Osteoblast (primary cell): Measurements from ENCODE around the gene SNX1. TPM values are rescaled to one million over a fixed set of nuclear protein-coding genes. Genes with fewer than 3 reads are reported as not detected.

Source experiments
- DNase-seq: peaks from one replicate; pipeline ENCODE4 v3.0.0; 2011; ENCODE audit warnings: low spot score, mixed read lengths; ENCODE audit not compliant: insufficient read length; ENCODE audit errors: missing footprints
- H2AFZ ChIP-seq: 2 replicates; pipeline ENCODE4 v1.6.0; 2011; ENCODE audit warnings: mild to moderate bottlenecking, low read length
- H3K27ac ChIP-seq: 2 replicates; pipeline ENCODE4 v1.5.1; 2011; ENCODE audit warnings: mild to moderate bottlenecking, low read depth, low read length, moderate library complexity
- H3K27me3 ChIP-seq: 2 replicates; pipeline ENCODE4 v1.6.0; 2012; ENCODE audit warnings: mild to moderate bottlenecking, control low read depth, inconsistent platforms, low read length, moderate library complexity; ENCODE audit not compliant: insufficient read depth
- H3K36me3 ChIP-seq: 2 replicates; pipeline ENCODE4 v1.5.1; 2011; ENCODE audit warnings: mild to moderate bottlenecking, low read length, control low read depth, moderate library complexity; ENCODE audit not compliant: insufficient read depth
- H3K4me1 ChIP-seq: 2 replicates; pipeline ENCODE4 v1.5.1; 2011; ENCODE audit warnings: mild to moderate bottlenecking, low read length, control low read depth, moderate library complexity; ENCODE audit not compliant: insufficient read depth
- H3K4me2 ChIP-seq: 2 replicates; pipeline ENCODE4 v1.6.0; 2011; ENCODE audit warnings: mild to moderate bottlenecking, low read length; ENCODE audit not compliant: insufficient read depth
- H3K4me3 ChIP-seq: fragments of 200-600 bp; sonication (generic); 3 replicates; pipeline ENCODE4 v1.5.1; 2012; ENCODE audit warnings: mild to moderate bottlenecking, low read length, inconsistent platforms; ENCODE audit not compliant: insufficient read depth
- H3K79me2 ChIP-seq: 2 replicates; pipeline ENCODE4 v1.6.0; 2012; ENCODE audit warnings: mild to moderate bottlenecking, low read length, control low read depth, inconsistent platforms; ENCODE audit not compliant: insufficient read depth
- H3K9me3 ChIP-seq: 2 replicates; pipeline ENCODE4 v1.5.1; 2011; ENCODE audit warnings: low read depth, low read length, control low read depth
- H4K20me1 ChIP-seq: 2 replicates; pipeline ENCODE4 v1.6.0; 2012; ENCODE audit warnings: mild to moderate bottlenecking, low read length, control low read depth; ENCODE audit not compliant: insufficient read depth
- total RNA-seq: library from RNA; depleted of rRNA; stranded (reverse); fragments of >200 nt; gene quantifications from 2 replicates; pipeline ENCODE4 v1.2.3, GENCODE V29; 2012
- TF ChIP-seq, protein P1 (sequence below): IDR thresholded peaks from 2 replicates; pipeline ENCODE4 v1.5.1; 2011; ENCODE audit warnings: mild to moderate bottlenecking, low read depth, low read length, moderate library complexity; ENCODE audit errors: extremely low read depth

Gene SNX1
- total RNA-seq, 1 donor: 51.0 TPM

DNA sequence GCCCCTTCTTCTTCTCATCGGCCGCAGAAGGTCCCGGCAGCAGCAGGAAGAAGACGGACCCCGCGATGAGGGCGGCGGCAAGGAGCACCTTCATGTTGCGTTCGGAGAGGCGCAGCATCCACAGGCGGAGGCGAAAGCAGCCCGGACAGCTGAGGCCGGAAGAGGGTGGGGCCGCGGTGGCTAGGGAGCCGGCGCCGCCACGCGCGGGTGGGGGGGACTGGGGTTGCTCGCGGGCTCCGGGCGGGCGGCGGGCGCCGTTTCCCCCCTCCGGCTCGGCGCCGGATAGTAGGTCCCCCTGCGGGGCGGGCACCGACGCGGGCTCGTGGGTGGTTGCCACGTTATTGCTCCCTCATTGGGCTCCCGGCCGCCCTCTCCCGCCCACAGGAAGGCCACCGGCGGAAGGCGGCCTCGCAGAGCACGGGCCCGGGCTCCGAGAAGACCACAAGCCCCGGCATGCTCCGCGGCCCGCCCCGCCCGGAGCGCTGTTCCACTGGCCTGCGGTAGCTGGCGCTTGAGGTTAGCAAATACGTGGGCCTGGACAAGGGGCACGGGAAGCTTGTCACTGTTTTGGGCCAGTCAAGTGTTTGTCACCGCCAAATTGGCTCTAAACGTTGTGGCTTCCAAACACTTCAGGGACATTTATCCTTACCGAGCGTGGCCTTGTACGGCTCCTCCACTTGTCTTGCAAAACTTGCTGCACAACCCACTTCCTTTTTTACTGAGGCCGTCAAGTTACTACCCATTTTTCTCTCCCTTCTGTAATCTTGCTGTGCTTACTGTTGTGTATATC lies 67.3 kb downstream of the SNX1 start, which contains the start of gene PPIB:
Gene PPIB (minus strand): TSS at position 154 of the 790 bp plus-strand sequence. CDS start 36 bp downstream, at position 118.
- Histone ChIP-seq H3K36me3 (peaks cover 34% of the 10 kb centered on the region), H3K4me1 (peaks cover 42% of the 10 kb centered on the region), H4K20me1 (peaks cover 29% of the 10 kb centered on the region), H3K9me3 (no peaks in the 10 kb centered on the region), H3K4me2 (peak within 1 kb of the TSS; percentile 100), H3K4me3 (peak within 1 kb of the TSS; percentile 94), H2AFZ (peak within 1 kb of the TSS; percentile 92), H3K27me3 (no peaks in the 10 kb centered on the region), H3K79me2 (peaks cover 37% of the 10 kb centered on the region), H3K27ac (peak within 1 kb of the TSS; percentile 86)
- DNase-seq: peak; percentile 99
- TF ChIP-seq, protein P1, sequence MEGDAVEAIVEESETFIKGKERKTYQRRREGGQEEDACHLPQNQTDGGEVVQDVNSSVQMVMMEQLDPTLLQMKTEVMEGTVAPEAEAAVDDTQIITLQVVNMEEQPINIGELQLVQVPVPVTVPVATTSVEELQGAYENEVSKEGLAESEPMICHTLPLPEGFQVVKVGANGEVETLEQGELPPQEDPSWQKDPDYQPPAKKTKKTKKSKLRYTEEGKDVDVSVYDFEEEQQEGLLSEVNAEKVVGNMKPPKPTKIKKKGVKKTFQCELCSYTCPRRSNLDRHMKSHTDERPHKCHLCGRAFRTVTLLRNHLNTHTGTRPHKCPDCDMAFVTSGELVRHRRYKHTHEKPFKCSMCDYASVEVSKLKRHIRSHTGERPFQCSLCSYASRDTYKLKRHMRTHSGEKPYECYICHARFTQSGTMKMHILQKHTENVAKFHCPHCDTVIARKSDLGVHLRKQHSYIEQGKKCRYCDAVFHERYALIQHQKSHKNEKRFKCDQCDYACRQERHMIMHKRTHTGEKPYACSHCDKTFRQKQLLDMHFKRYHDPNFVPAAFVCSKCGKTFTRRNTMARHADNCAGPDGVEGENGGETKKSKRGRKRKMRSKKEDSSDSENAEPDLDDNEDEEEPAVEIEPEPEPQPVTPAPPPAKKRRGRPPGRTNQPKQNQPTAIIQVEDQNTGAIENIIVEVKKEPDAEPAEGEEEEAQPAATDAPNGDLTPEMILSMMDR: peak; percentile 35

DNA sequence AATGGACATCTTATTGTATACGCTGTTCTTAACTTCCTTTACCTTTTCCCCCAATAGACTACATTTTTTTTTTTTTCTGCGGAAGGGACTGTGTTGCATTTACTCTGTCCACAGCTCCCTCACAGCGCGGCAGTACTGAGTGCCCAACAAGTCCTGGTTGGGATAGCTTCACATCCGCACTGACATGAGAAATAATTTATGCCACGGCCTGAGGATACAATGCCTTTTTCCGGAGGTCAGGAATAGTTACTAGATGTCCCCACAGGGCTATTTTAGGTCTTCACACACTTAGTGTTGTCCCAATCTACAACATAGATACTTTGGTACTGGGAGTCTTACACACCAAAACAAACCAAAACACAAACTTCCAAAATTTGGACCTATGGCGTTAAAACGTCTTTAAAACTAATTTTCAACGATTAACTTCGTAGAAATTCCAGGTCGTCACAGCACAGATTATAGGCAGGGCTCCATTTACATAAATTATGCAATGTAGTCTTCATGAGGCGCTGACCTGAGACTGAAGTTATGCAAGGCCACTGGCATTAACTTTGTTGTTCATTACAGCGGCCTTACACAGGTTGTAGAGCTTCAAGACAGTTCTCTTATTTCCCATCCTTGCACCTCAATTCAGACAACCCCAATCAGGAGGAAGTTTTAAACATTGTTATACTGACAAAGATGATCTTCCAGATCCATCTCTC lies 68.0 kb downstream of the SNX1 start:
- Histone ChIP-seq H3K4me2 (peak overlapping the region; percentile 85), H3K36me3 (peaks cover 26% of the 10 kb centered on the region), H3K4me3 (peak overlapping the region; percentile 94), H2AFZ (peak overlapping the region; percentile 92), H3K9me3 (no peaks in the 10 kb centered on the region), H4K20me1 (peaks cover 22% of the 10 kb centered on the region), H3K79me2 (peaks cover 31% of the 10 kb centered on the region), H3K4me1 (peaks cover 35% of the 10 kb centered on the region), H3K27me3 (no peaks in the 10 kb centered on the region), H3K27ac (peak overlapping the region; percentile 7)
- TF ChIP-seq, protein P1: no peak
- peak; percentile 84 for DNase-seq

DNA sequence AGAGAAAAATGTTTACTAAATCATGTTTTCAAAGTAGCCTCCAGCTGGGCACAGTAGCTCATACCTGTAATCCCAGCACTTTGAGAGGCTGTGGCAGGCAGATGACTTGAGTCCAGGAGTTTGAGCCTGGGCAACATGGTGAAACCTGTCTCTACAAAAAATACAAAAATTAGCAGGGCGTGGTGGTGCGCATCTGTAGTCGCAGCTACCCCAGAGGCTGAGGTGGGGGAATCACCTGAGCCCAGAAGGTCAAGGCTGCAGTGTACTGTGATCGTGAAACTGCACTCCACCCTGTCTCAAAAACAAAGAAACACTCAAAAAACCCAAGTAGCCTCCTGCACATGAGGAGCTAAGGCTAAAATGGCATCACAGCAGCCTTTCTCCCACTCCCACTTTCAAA lies 68.7 kb downstream of the SNX1 start:
- H3K27me3 ChIP-seq: no peaks in the 10 kb centered on the region
- no peak overlapping the region for H2AFZ ChIP-seq
- H3K36me3 ChIP-seq: peaks cover 21% of the 10 kb centered on the region
- no peak overlapping the region for H3K4me2 ChIP-seq
- peaks cover 32% of the 10 kb centered on the region for H3K4me1 ChIP-seq
- no peak for DNase-seq
- H3K27ac ChIP-seq: no peak overlapping the region
- TF ChIP-seq, protein P1: no peak
- H4K20me1 ChIP-seq: peaks cover 18% of the 10 kb centered on the region
- H3K4me3 ChIP-seq: no peak overlapping the region
- H3K9me3 ChIP-seq: no peaks in the 10 kb centered on the region
- peaks cover 27% of the 10 kb centered on the region for H3K79me2 ChIP-seq
